ENCODE measurements around the gene CCDC57.
A peak's percentile ranks its signal among the peaks of the same experiment; 100 is the strongest.

The CCDC57 gene

GRCh38 chr17:82219083-82219482 lies 6.4 kb upstream of the CCDC57 start:
- no peak overlapping the region for H3K4me3 ChIP-seq (ENCODE audit: low read depth, low read length)
- no peak for TF ChIP-seq CTCF (IDR thresholded peaks at IDR 0.05; ENCODE audit: low read depth, low read length, missing control alignments)
- no peak for DNase-seq (ENCODE audit: low read depth)

GRCh38 chr17:82218349-82219075 lies 5.9 kb upstream of the CCDC57 start:
- no peak overlapping the region for H3K4me3 ChIP-seq (ENCODE audit: low read depth, low read length)
- no peak for DNase-seq (ENCODE audit: low read depth)
- no peak for TF ChIP-seq CTCF (IDR thresholded peaks at IDR 0.05; ENCODE audit: low read depth, low read length, missing control alignments)

- DNase-seq (ENCODE audit: low read depth), result no peak
- no peak for TF ChIP-seq CTCF (IDR thresholded peaks at IDR 0.05; ENCODE audit: low read depth, low read length, missing control alignments)
- H3K4me3 ChIP-seq (ENCODE audit: low read depth, low read length), result no peak overlapping the region
Observed at GRCh38 chr17:82217530-82218204, 5.0 kb upstream of the CCDC57 start.

GRCh38 chr17:82217120-82217529 lies 4.5 kb upstream of the CCDC57 start:
- TF ChIP-seq CTCF (IDR thresholded peaks at IDR 0.05; ENCODE audit: low read depth, low read length, missing control alignments), result no peak
- no peak overlapping the region for H3K4me3 ChIP-seq (ENCODE audit: low read depth, low read length)
- DNase-seq (ENCODE audit: low read depth), result no peak

GRCh38 chr17:82216301-82217119 lies 3.9 kb upstream of the CCDC57 start:
- H3K4me3 ChIP-seq (ENCODE audit: low read depth, low read length), result no peak overlapping the region
- TF ChIP-seq CTCF (IDR thresholded peaks at IDR 0.05; ENCODE audit: low read depth, low read length, missing control alignments), result no peak
- DNase-seq (ENCODE audit: low read depth), result peak; percentile 56

- no peak for TF ChIP-seq CTCF (IDR thresholded peaks at IDR 0.05; ENCODE audit: low read depth, low read length, missing control alignments)
- H3K4me3 ChIP-seq (ENCODE audit: low read depth, low read length), result no peak overlapping the region
- no peak for DNase-seq (ENCODE audit: low read depth)
Observed at GRCh38 chr17:82215972-82216300, 3.3 kb upstream of the CCDC57 start.

Measured in GM12864 (cell line).